ENCODE data around the gene RASL11B. TPM values are rescaled to one million over a fixed set of nuclear protein-coding genes. Genes with fewer than 3 reads are reported as not detected.
"Not testable (repeated sequence)": the region's sequence is repeated elsewhere in the genome, so short reads cannot be mapped to it uniquely, and the experiment has no call there.

The RASL11B gene
- total and polyA plus RNA-seq, 2 of the 13 experiments (the other 11 are each of a cell fraction or from before 2014, with no cell fraction given), result 0.07 to 0.20 TPM

DNA sequence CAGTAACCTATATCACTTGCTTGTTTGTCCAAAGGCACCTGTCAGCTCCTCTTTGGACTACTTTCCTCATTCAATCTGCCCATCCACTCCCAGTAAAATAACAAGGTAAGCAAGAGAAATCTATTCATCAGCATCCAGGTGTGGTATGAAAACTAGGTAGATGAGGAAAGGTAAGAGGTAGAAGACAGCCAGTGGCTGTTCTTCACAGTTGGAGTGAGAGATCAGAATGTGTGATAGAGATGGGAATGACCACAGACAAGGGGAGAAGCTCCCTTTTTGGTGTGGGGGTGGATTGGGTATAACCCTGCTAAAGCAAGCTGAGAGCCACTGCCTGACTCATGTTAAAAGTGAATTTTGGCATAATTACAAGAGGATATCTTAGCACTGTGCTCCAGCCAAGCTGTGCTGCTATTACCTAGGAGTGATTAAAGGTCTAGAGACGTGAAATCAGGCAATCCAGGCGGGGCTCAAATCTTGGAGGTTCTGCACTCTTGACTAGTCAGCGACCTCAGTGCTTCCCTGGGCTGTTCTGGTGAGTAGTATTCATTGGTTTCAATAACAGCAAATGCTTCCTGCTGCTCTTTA lies 28.1 kb upstream of the RASL11B start:
- Histone ChIP-seq H3K27ac (ENCODE audit: extremely low read length, insufficient read depth, low read length) (no peak overlapping the region), H3K36me3 (replicated peaks in 1 of 2; ENCODE audit: control insufficient read depth in 1 of 2, insufficient read depth in 2 of 2, low read length in 2 of 2) (no peaks in the 10 kb centered on the region), H4K20me1 (ENCODE audit: insufficient read depth, low read length) (no peaks in the 10 kb centered on the region), H3K4me3 (replicated peaks in 1 of 3; ENCODE audit: insufficient read depth in 1 of 3, low read depth in 2 of 3, low read length in 3 of 3) (no peak overlapping the region), H3K9me3 (ENCODE audit: low read length) (no peaks in the 10 kb centered on the region), H3K79me2 (ENCODE audit: insufficient read depth, low read length) (no peaks in the 10 kb centered on the region), H2AFZ (ENCODE audit: low read length) (no peak overlapping the region), H3K9ac (ENCODE audit: insufficient read depth, low read depth, low read length) (no peak overlapping the region), H3K4me2 (ENCODE audit: low read depth, low read length) (no peak overlapping the region), H3K27me3 (ENCODE audit: control insufficient read depth in 1 of 2, insufficient read depth in 2 of 2, low read length in 2 of 2) (no peaks in the 10 kb centered on the region), H3K4me1 (ENCODE audit: insufficient read depth, low read length) (peaks cover 14% of the 10 kb centered on the region)
- BruUV-seq (replicated peaks), result no TSS peak
- intact Hi-C loops (cut with micrococcal nuclease; ENCODE audit: unreplicated experiment) (no loop called here), in situ Hi-C loops (cut with HindIII; ENCODE audit: extremely low pct_ligation_motif_present, low pct_unique_long_range_greater_than_20kb) (no loop called here)
- POLR2A ChIA-PET, result no interaction called here
- DNase-seq (ENCODE audit: low spot score) (no peak), ATAC-seq (no peak), FAIRE-seq (no peak)
- TF ChIP-seq, protein P1, sequence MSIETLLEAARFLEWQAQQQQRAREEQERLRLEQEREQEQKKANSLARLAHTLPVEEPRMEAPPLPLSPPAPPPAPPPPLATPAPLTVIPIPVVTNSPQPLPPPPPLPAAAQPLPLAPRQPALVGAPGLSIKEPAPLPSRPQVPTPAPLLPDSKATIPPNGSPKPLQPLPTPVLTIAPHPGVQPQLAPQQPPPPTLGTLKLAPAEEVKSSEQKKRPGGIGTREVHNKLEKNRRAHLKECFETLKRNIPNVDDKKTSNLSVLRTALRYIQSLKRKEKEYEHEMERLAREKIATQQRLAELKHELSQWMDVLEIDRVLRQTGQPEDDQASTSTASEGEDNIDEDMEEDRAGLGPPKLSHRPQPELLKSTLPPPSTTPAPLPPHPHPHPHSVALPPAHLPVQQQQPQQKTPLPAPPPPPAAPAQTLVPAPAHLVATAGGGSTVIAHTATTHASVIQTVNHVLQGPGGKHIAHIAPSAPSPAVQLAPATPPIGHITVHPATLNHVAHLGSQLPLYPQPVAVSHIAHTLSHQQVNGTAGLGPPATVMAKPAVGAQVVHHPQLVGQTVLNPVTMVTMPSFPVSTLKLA (IDR thresholded peaks at IDR 0.05), result no peak
- TF ChIP-seq MIXL1 (CRISPR knock-in tag; IDR thresholded peaks at IDR 0.05) (no peak), AHR (CRISPR knock-in tag; IDR thresholded peaks at IDR 0.05) (no peak), ZNF674 (CRISPR knock-in tag; IDR thresholded peaks at IDR 0.05; ENCODE audit: low read depth) (no peak), SNAPC2 (CRISPR knock-in tag; IDR thresholded peaks at IDR 0.05) (no peak)
- CTCF ChIA-PET (ENCODE audit: low intra/inter-chr PET ratio, low total read pairs), result no interaction called here
- 0% methylated on average over 3 of the region's 3 CpGs for WGBS (ENCODE audit: low lambda C conversion rate)

- H3K9me3 ChIP-seq (ENCODE audit: low read length); ATAC-seq; CTCF ChIA-PET (ENCODE audit: low intra/inter-chr PET ratio, low total read pairs); in situ Hi-C loops (cut with HindIII; ENCODE audit: extremely low pct_ligation_motif_present, low pct_unique_long_range_greater_than_20kb); H3K4me2 ChIP-seq (ENCODE audit: low read depth, low read length); H3K4me3 ChIP-seq (replicated peaks in 1 of 3; ENCODE audit: insufficient read depth in 1 of 3, low read depth in 2 of 3, low read length in 3 of 3); H3K27me3 ChIP-seq (ENCODE audit: control insufficient read depth in 1 of 2, insufficient read depth in 2 of 2, low read length in 2 of 2); DNase-seq (ENCODE audit: low spot score); H3K9ac ChIP-seq (ENCODE audit: insufficient read depth, low read depth, low read length); FAIRE-seq; H2AFZ ChIP-seq (ENCODE audit: low read length); H4K20me1 ChIP-seq (ENCODE audit: insufficient read depth, low read length); H3K27ac ChIP-seq (ENCODE audit: extremely low read length, insufficient read depth, low read length); POLR2A ChIA-PET; H3K36me3 ChIP-seq (replicated peaks in 1 of 2; ENCODE audit: control insufficient read depth in 1 of 2, insufficient read depth in 2 of 2, low read length in 2 of 2); BruUV-seq (replicated peaks); H3K79me2 ChIP-seq (ENCODE audit: insufficient read depth, low read length): not testable (repeated sequence)
- intact Hi-C loops (cut with micrococcal nuclease; ENCODE audit: unreplicated experiment), result loop anchor here (5.0 kb wide), 1 partner anchor 278 kb away; no protein-coding TSS in a partner anchor
- peaks cover 19% of the 10 kb centered on the region for H3K4me1 ChIP-seq (ENCODE audit: insufficient read depth, low read length)
- WGBS (ENCODE audit: low lambda C conversion rate), result 60% methylated on average over 8 of the region's 8 CpGs
Observed at GRCh38 chr4:52834641-52835456, 27.3 kb upstream of the RASL11B start.

Measured in HepG2 (cell line).